Glomerular visceral epithelial cell (primary cell): ENCODE results near the gene SPPL3.
"Not testable (repeated sequence)": the region's sequence is repeated elsewhere in the genome, so short reads cannot be mapped to it uniquely, and the experiment has no call there.

Source experiments
- DNase-seq: peaks from one replicate; pipeline ENCODE4 v3.0.0-alpha.2; 2016; ENCODE audit errors: extremely low spot score

The SPPL3 gene

GRCh38 chr12:120750806-120751205 is 153.4 kb downstream of the SPPL3 start:
- DNase-seq = no peak

- no peak for DNase-seq
Observed at GRCh38 chr12:120749256-120749655, 154.9 kb downstream of the SPPL3 start.

- no peak for DNase-seq
Observed at GRCh38 chr12:120748242-120748641, 155.9 kb downstream of the SPPL3 start.

- no peak for DNase-seq
Observed at GRCh38 chr12:120744922-120745493, 159.2 kb downstream of the SPPL3 start.

GRCh38 chr12:120741476-120742421 is 162.4 kb downstream of the SPPL3 start:
- no peak for DNase-seq

GRCh38 chr12:120740871-120741270 is 163.3 kb downstream of the SPPL3 start:
- DNase-seq = no peak

GRCh38 chr12:120739821-120740613 is 164.1 kb downstream of the SPPL3 start:
- DNase-seq = no peak

GRCh38 chr12:120739031-120739762 is 165.0 kb downstream of the SPPL3 start:
- no peak for DNase-seq

- no peak for DNase-seq
Observed at GRCh38 chr12:120738252-120739030, 165.7 kb downstream of the SPPL3 start.

GRCh38 chr12:120737557-120738251 is 166.5 kb downstream of the SPPL3 start:
- DNase-seq = no peak

- no peak for DNase-seq
Observed at GRCh38 chr12:120736404-120737331, 167.5 kb downstream of the SPPL3 start.

GRCh38 chr12:120735181-120735580 is 169.0 kb downstream of the SPPL3 start:
- no peak for DNase-seq

- no peak for DNase-seq
Observed at GRCh38 chr12:120734210-120734609, 169.9 kb downstream of the SPPL3 start.

- DNase-seq = no peak
Observed at GRCh38 chr12:120733574-120733973, 170.6 kb downstream of the SPPL3 start.

- not testable (repeated sequence) for DNase-seq
Observed at GRCh38 chr12:120732198-120732597, 172.0 kb downstream of the SPPL3 start.

GRCh38 chr12:120726961-120727360 is 177.2 kb downstream of the SPPL3 start:
- DNase-seq = no peak

- no peak for DNase-seq
Observed at GRCh38 chr12:120726510-120726793, 177.7 kb downstream of the SPPL3 start.

- DNase-seq = peak; percentile 85
Observed at GRCh38 chr12:120725659-120726509, 178.3 kb downstream of the SPPL3 start, which contains the start of gene ACADS. Gene ACADS, plus strand, starts transcription at chr12:120725826. Its CDS starts 60 bp downstream, at chr12:120725886.
